Astrocyte (in vitro differentiated cells and primary cell): ENCODE measurements around the gene ARL6IP5. TPM values are rescaled to one million over a fixed set of nuclear protein-coding genes. Genes with fewer than 3 reads are reported as not detected.

Source experiments
- DNase-seq: peaks from one replicate; pipeline ENCODE4 v3.0.0-alpha.2; 2010; ENCODE audit warnings: low read depth
- FAIRE-seq: peaks from 2 replicates; lab custom pipeline; 2011; peaks lifted over from hg19 to GRCh38; lab: Jason Lieb, UNC
- H2AFZ ChIP-seq: 2 replicates; pipeline ENCODE4 v1.6.0; 2012; ENCODE audit warnings: low read depth, low read length, inconsistent platforms
- H3K27ac ChIP-seq: 2 replicates; pipeline ENCODE4 v1.5.1; 2011; ENCODE audit warnings: low read depth, low read length, inconsistent platforms
- H3K27me3 ChIP-seq: 2 replicates; pipeline ENCODE4 v1.6.0; 2011; ENCODE audit warnings: low read length, inconsistent platforms; ENCODE audit not compliant: insufficient read depth
- H3K36me3 ChIP-seq: 2 replicates; pipeline ENCODE4 v1.5.1; 2011; ENCODE audit warnings: low read length, inconsistent platforms; ENCODE audit not compliant: insufficient read depth
- H3K4me1 ChIP-seq: 2 replicates; pipeline ENCODE4 v1.5.1; 2011; ENCODE audit warnings: low read length, inconsistent platforms; ENCODE audit not compliant: insufficient read depth
- H3K4me2 ChIP-seq: 2 replicates; pipeline ENCODE4 v1.6.0; 2012; ENCODE audit warnings: low read length, inconsistent platforms
- H3K4me3 ChIP-seq: 2 replicates; pipeline ENCODE4 v1.5.1; 2011; ENCODE audit warnings: low read depth, mild to moderate bottlenecking, low read length, inconsistent platforms; ENCODE audit not compliant: insufficient read depth
- H3K79me2 ChIP-seq: 2 replicates; pipeline ENCODE4 v1.6.0; 2012; ENCODE audit warnings: mild to moderate bottlenecking, low read length, inconsistent platforms; ENCODE audit not compliant: insufficient read depth
- H3K9ac ChIP-seq: 2 replicates; pipeline ENCODE4 v1.6.0; 2012; ENCODE audit warnings: mild to moderate bottlenecking, low read length, inconsistent platforms
- H3K9me3 ChIP-seq: 2 replicates; pipeline ENCODE4 v1.5.1; 2012; ENCODE audit warnings: low read depth, mild to moderate bottlenecking, low read length, inconsistent platforms; ENCODE audit not compliant: insufficient read depth
- H4K20me1 ChIP-seq: 2 replicates; pipeline ENCODE4 v1.6.0; 2012; ENCODE audit warnings: low read length, inconsistent platforms; ENCODE audit not compliant: insufficient read depth
- H3K27ac Mint-ChIP-seq: one replicate; pipeline ENCODE4 v1.8.0; 2021; ENCODE audit warnings: mild to moderate bottlenecking, mixed read lengths; ENCODE audit not compliant: unreplicated experiment
- H3K27me3 Mint-ChIP-seq: one replicate; pipeline ENCODE4 v1.8.0; 2021; ENCODE audit warnings: low read depth, mixed read lengths; ENCODE audit not compliant: unreplicated experiment
- H3K36me3 Mint-ChIP-seq: one replicate; pipeline ENCODE4 v1.8.0; 2021; ENCODE audit warnings: low read depth, mixed read lengths; ENCODE audit not compliant: unreplicated experiment
- H3K4me1 Mint-ChIP-seq: one replicate; pipeline ENCODE4 v1.8.0; 2021; ENCODE audit warnings: low read depth, mixed read lengths; ENCODE audit not compliant: unreplicated experiment
- H3K4me3 Mint-ChIP-seq: one replicate; pipeline ENCODE4 v1.8.0; 2021; ENCODE audit warnings: mild to moderate bottlenecking, moderate library complexity, mixed read lengths; ENCODE audit not compliant: unreplicated experiment
- H3K9me3 Mint-ChIP-seq: one replicate; pipeline ENCODE4 v1.8.0; 2021; ENCODE audit warnings: mild to moderate bottlenecking, mixed read lengths; ENCODE audit not compliant: unreplicated experiment
- EZH2 ChIP-seq: IDR thresholded peaks from 2 replicates; pipeline ENCODE4 v1.6.1; 2012; ENCODE audit warnings: mild to moderate bottlenecking, low read length, inconsistent platforms; ENCODE audit not compliant: insufficient read depth
- total RNA-seq: library from RNA; stranded (reverse); gene quantifications from 2 replicates; pipeline ENCODE4 v1.2.1, GENCODE V29; 2021
- TF ChIP-seq, protein P1 (sequence below): IDR thresholded peaks from 2 replicates; pipeline ENCODE4 v1.5.1; 2011; ENCODE audit warnings: low read depth, mild to moderate bottlenecking, inconsistent platforms, low read length, moderate library complexity; ENCODE audit not compliant: insufficient read depth

The ARL6IP5 gene
- total RNA-seq, 1 donor from 2014 or later: 160 TPM

DNA sequence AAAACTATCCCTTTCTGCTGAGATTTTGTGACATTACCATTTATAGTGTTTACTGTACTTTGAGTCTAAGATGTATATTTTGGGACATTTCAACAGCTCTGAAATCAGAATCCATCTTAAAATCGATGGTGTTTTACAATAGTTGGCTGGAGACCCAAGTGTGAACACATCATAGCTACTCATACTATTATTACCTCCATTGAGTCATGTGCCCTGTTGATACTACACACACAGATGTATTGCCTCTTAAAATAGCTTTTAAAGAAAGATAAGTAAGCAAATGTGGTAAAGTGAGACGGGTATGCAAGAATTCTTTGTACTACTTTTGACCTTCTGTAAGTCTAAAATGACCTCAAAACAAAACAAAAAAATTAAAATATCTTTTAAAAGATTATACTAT is 31.0 kb downstream of the ARL6IP5 start:
- peaks cover 3% of the 10 kb centered on the region for H3K4me1 ChIP-seq
- Mint-ChIP-seq H3K4me3 (no peak overlapping the region), H3K36me3 (no peaks in the 10 kb centered on the region), H3K9me3 (no peaks in the 10 kb centered on the region), H3K27ac (no peak overlapping the region), H3K4me1 (no peaks in the 10 kb centered on the region), H3K27me3 (no peaks in the 10 kb centered on the region)
- DNase-seq (peak; percentile 38), FAIRE-seq (no peak)
- no peak overlapping the region for H2AFZ ChIP-seq
- no peaks in the 10 kb centered on the region for H4K20me1 ChIP-seq
- H3K36me3 ChIP-seq: no peaks in the 10 kb centered on the region
- no peak overlapping the region for H3K9ac ChIP-seq
- no peaks in the 10 kb centered on the region for H3K79me2 ChIP-seq
- H3K4me2 ChIP-seq: peak overlapping the region; percentile 30
- no peak overlapping the region for H3K27ac ChIP-seq
- TF ChIP-seq, protein P1, sequence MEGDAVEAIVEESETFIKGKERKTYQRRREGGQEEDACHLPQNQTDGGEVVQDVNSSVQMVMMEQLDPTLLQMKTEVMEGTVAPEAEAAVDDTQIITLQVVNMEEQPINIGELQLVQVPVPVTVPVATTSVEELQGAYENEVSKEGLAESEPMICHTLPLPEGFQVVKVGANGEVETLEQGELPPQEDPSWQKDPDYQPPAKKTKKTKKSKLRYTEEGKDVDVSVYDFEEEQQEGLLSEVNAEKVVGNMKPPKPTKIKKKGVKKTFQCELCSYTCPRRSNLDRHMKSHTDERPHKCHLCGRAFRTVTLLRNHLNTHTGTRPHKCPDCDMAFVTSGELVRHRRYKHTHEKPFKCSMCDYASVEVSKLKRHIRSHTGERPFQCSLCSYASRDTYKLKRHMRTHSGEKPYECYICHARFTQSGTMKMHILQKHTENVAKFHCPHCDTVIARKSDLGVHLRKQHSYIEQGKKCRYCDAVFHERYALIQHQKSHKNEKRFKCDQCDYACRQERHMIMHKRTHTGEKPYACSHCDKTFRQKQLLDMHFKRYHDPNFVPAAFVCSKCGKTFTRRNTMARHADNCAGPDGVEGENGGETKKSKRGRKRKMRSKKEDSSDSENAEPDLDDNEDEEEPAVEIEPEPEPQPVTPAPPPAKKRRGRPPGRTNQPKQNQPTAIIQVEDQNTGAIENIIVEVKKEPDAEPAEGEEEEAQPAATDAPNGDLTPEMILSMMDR: no peak
- TF ChIP-seq EZH2: no peak
- no peak overlapping the region for H3K4me3 ChIP-seq
- H3K27me3 ChIP-seq: no peaks in the 10 kb centered on the region
- H3K9me3 ChIP-seq: no peaks in the 10 kb centered on the region

- FAIRE-seq (no peak), DNase-seq (no peak)
- no peaks in the 10 kb centered on the region for H3K36me3 ChIP-seq
- H3K9me3 Mint-ChIP-seq: no peaks in the 10 kb centered on the region
- no peak overlapping the region for H3K4me3 Mint-ChIP-seq
- TF ChIP-seq, protein P1: no peak
- no peak for TF ChIP-seq EZH2
- H2AFZ ChIP-seq: no peak overlapping the region
- no peaks in the 10 kb centered on the region for H3K79me2 ChIP-seq
- H3K4me2 ChIP-seq: no peak overlapping the region
- H4K20me1 ChIP-seq: no peaks in the 10 kb centered on the region
- H3K27ac Mint-ChIP-seq: no peak overlapping the region
- H3K9me3 ChIP-seq: no peaks in the 10 kb centered on the region
- no peaks in the 10 kb centered on the region for H3K36me3 Mint-ChIP-seq
- no peak overlapping the region for H3K4me3 ChIP-seq
- no peaks in the 10 kb centered on the region for H3K4me1 Mint-ChIP-seq
- H3K27me3 ChIP-seq: no peaks in the 10 kb centered on the region
- H3K4me1 ChIP-seq: peaks cover 3% of the 10 kb centered on the region
- no peak overlapping the region for H3K27ac ChIP-seq
- H3K27me3 Mint-ChIP-seq: no peaks in the 10 kb centered on the region
- H3K9ac ChIP-seq: no peak overlapping the region
Measured at GRCh38 chr3:69116162-69116561, 31.4 kb downstream of the ARL6IP5 start.

GRCh38 chr3:69116897-69117296 is 32.2 kb downstream of the ARL6IP5 start:
- Histone ChIP-seq H3K9ac (no peak overlapping the region), H3K79me2 (no peaks in the 10 kb centered on the region), H3K4me2 (no peak overlapping the region), H3K4me3 (no peak overlapping the region), H2AFZ (no peak overlapping the region), H3K27me3 (no peaks in the 10 kb centered on the region), H4K20me1 (no peaks in the 10 kb centered on the region), H3K27ac (no peak overlapping the region), H3K9me3 (no peaks in the 10 kb centered on the region), H3K4me1 (peaks cover 3% of the 10 kb centered on the region), H3K36me3 (no peaks in the 10 kb centered on the region)
- Mint-ChIP-seq H3K27me3 (no peaks in the 10 kb centered on the region), H3K27ac (no peak overlapping the region), H3K4me3 (no peak overlapping the region), H3K4me1 (no peaks in the 10 kb centered on the region), H3K9me3 (no peaks in the 10 kb centered on the region), H3K36me3 (no peaks in the 10 kb centered on the region)
- no peak for DNase-seq
- FAIRE-seq: no peak
- TF ChIP-seq, protein P1: no peak
- TF ChIP-seq EZH2: no peak
